GM21526 (cell line): Measurements from ENCODE around the gene TEX51.

ENCODE experiments used
- ATAC-seq: cut with Tn5 transposase; IDR thresholded peaks from one replicate; pipeline ENCODE4 v1.9.1; 2021; ENCODE audit warnings: moderate library complexity; ENCODE audit not compliant: unreplicated experiment, low FRiP score

Gene TEX51

GRCh38 chr2:126946318-126947102 lies 47.8 kb downstream of the TEX51 start:
- ATAC-seq, result no peak

- ATAC-seq, result no peak
Measured at GRCh38 chr2:126947103-126947429, 48.4 kb downstream of the TEX51 start.

- ATAC-seq, result no peak
Measured at GRCh38 chr2:126949775-126950174, 51.1 kb downstream of the TEX51 start.

GRCh38 chr2:126950504-126950903 lies 51.8 kb downstream of the TEX51 start:
- ATAC-seq, result no peak
